ENCODE data around the gene BUB1B. TPM values are rescaled to one million over a fixed set of nuclear protein-coding genes. Genes with fewer than 3 reads are reported as not detected.

Gene BUB1B
- total RNA-seq, 1 experiment from 2014 or later = 92.9 TPM

DNA sequence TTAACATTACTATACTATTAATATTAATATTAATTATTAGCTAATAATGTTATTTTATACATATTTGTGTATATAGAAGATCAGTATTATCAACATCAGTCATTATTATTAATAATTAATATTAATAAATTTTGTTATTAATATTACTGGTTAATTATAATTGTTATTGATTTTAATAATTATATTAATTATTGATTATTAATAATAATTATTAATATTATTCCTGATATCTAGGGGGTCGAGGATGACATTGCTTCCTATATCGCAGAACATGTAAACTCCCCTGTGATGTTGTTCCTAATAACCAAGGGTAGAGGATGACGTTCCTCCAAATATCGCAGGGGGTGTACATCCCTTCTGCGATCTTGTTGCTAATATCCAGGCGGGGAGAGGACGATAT is 34.9 kb upstream of the BUB1B start:
- Histone ChIP-seq H3K4me3 (replicated peaks in 1 of 2; ENCODE audit: low read depth in 1 of 2, low read length in 2 of 2) (no peak overlapping the region), H3K79me2 (ENCODE audit: insufficient read depth, low read length) (no peaks in the 10 kb centered on the region), H4K20me1 (ENCODE audit: insufficient read depth) (no peaks in the 10 kb centered on the region), H3K27me3 (ENCODE audit: insufficient read depth, low read length) (no peaks in the 10 kb centered on the region), H3K9ac (ENCODE audit: low read length) (no peak overlapping the region), H3K9me3 (ENCODE audit: control insufficient read depth in 1 of 2, insufficient read depth in 1 of 2, low read depth in 1 of 2, low read length in 2 of 2) (no peaks in the 10 kb centered on the region), H2AFZ (ENCODE audit: low read depth, low read length, poor library complexity, severe bottlenecking) (no peak overlapping the region), H3K9me2 (ENCODE audit: insufficient read depth) (no peaks in the 10 kb centered on the region), H3K4me2 (ENCODE audit: low read length) (no peak overlapping the region), H3K36me3 (ENCODE audit: control insufficient read depth in 1 of 2, insufficient read depth in 2 of 2, low read length in 2 of 2) (no peaks in the 10 kb centered on the region), H3K27ac (ENCODE audit: low read depth, low read length) (no peak overlapping the region), H3K4me1 (ENCODE audit: control insufficient read depth in 1 of 2, insufficient read depth in 2 of 2, low read length in 2 of 2) (peaks cover 7 to 13% of the 10 kb centered on the region in 2 experiments)
- DNase-seq (ENCODE audit: low read depth, low spot score) (no peak), ATAC-seq (no peak)
- TF ChIP-seq EZH2phosphoT487 (IDR thresholded peaks at IDR 0.05; ENCODE audit: borderline replicate concordance) (no peak), CBX3 (IDR thresholded peaks at IDR 0.05; ENCODE audit: low read depth) (no peak), SIN3A (IDR thresholded peaks at IDR 0.05; ENCODE audit: low read depth) (no peak), TCF7L2 (IDR thresholded peaks at IDR 0.05; ENCODE audit: borderline replicate concordance, extremely low read depth, insufficient read depth, insufficient read length) (no peak), POLR2AphosphoS5 (IDR thresholded peaks at IDR 0.05; ENCODE audit: low read depth, low read length) (no peak), FOSL1 (IDR thresholded peaks at IDR 0.05; ENCODE audit: low read depth) (no peak)
- TF ChIP-seq, protein P1, sequence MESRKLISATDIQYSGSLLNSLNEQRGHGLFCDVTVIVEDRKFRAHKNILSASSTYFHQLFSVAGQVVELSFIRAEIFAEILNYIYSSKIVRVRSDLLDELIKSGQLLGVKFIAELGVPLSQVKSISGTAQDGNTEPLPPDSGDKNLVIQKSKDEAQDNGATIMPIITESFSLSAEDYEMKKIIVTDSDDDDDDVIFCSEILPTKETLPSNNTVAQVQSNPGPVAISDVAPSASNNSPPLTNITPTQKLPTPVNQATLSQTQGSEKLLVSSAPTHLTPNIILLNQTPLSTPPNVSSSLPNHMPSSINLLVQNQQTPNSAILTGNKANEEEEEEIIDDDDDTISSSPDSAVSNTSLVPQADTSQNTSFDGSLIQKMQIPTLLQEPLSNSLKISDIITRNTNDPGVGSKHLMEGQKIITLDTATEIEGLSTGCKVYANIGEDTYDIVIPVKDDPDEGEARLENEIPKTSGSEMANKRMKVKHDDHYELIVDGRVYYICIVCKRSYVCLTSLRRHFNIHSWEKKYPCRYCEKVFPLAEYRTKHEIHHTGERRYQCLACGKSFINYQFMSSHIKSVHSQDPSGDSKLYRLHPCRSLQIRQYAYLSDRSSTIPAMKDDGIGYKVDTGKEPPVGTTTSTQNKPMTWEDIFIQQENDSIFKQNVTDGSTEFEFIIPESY (IDR thresholded peaks at IDR 0.05; ENCODE audit: extremely low read depth, insufficient replicate concordance, low read length) = no peak
- TF ChIP-seq, protein P2, sequence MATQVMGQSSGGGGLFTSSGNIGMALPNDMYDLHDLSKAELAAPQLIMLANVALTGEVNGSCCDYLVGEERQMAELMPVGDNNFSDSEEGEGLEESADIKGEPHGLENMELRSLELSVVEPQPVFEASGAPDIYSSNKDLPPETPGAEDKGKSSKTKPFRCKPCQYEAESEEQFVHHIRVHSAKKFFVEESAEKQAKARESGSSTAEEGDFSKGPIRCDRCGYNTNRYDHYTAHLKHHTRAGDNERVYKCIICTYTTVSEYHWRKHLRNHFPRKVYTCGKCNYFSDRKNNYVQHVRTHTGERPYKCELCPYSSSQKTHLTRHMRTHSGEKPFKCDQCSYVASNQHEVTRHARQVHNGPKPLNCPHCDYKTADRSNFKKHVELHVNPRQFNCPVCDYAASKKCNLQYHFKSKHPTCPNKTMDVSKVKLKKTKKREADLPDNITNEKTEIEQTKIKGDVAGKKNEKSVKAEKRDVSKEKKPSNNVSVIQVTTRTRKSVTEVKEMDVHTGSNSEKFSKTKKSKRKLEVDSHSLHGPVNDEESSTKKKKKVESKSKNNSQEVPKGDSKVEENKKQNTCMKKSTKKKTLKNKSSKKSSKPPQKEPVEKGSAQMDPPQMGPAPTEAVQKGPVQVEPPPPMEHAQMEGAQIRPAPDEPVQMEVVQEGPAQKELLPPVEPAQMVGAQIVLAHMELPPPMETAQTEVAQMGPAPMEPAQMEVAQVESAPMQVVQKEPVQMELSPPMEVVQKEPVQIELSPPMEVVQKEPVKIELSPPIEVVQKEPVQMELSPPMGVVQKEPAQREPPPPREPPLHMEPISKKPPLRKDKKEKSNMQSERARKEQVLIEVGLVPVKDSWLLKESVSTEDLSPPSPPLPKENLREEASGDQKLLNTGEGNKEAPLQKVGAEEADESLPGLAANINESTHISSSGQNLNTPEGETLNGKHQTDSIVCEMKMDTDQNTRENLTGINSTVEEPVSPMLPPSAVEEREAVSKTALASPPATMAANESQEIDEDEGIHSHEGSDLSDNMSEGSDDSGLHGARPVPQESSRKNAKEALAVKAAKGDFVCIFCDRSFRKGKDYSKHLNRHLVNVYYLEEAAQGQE (IDR thresholded peaks at IDR 0.05; ENCODE audit: low read depth) = no peak
- TF ChIP-seq, protein P3, sequence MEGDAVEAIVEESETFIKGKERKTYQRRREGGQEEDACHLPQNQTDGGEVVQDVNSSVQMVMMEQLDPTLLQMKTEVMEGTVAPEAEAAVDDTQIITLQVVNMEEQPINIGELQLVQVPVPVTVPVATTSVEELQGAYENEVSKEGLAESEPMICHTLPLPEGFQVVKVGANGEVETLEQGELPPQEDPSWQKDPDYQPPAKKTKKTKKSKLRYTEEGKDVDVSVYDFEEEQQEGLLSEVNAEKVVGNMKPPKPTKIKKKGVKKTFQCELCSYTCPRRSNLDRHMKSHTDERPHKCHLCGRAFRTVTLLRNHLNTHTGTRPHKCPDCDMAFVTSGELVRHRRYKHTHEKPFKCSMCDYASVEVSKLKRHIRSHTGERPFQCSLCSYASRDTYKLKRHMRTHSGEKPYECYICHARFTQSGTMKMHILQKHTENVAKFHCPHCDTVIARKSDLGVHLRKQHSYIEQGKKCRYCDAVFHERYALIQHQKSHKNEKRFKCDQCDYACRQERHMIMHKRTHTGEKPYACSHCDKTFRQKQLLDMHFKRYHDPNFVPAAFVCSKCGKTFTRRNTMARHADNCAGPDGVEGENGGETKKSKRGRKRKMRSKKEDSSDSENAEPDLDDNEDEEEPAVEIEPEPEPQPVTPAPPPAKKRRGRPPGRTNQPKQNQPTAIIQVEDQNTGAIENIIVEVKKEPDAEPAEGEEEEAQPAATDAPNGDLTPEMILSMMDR (IDR thresholded peaks at IDR 0.05 in 2 of 3, conservative IDR thresholded peaks at IDR 0.05 in 1 of 3; ENCODE audit: borderline replicate concordance in 1 of 3, insufficient read depth in 1 of 3, low read depth in 2 of 3, low read length in 2 of 3) = no peak
- RAD21 ChIA-PET (ENCODE audit: low non-redundant PET in 1 of 2, low total read pairs in 2 of 2, uncharacterized antibody in 2 of 2, unreplicated experiment in 2 of 2) = no interaction called here
- POLR2A ChIA-PET = no interaction called here
- BruUV-seq (replicated peaks) = no TSS peak
- CTCF ChIA-PET = no interaction called here
- intact Hi-C loops (cut with micrococcal nuclease) = loop anchor here (2.0 kb wide), 1 partner anchor 29 kb away; no protein-coding TSS in a partner anchor

Data from HCT116 (cell line).